ENCODE results near the gene CPED1.

DNA sequence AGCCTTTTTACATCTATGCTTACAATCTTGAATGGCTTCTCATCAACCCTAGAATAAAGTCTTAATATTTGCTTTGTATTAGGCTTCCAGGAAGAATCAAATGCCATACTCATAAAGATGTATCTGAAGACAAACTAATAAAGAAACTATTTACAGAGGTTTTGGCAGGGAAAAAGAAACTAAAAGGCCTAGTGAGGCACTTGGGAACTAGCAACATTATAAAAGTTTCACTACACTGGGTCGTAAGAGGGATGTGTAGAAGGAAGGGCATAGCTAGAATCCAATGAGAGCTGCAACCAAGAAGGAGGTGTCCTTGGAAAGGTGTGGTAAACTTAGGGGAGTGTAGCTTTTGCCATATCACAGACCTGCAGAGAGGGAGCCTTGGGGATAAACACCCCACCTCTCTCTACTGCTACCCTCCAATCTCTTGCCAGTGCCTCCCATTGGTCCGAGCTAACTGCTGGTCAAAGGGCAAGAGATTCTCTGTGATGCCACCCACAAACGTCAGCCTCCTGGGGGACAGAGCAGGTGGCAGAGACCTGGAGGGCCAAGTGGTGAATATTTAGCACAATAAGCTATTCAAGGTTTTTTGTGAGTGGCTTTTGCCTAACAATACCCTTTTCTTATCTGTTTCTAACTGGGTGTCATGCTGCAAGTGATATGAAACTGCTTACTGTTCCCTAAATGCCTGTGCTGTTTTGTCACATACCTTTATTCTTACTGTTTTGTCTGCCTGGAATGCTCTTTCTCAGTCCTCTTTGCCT lies 60.7 kb downstream of the CPED1 start:
- TF ChIP-seq, protein P1, sequence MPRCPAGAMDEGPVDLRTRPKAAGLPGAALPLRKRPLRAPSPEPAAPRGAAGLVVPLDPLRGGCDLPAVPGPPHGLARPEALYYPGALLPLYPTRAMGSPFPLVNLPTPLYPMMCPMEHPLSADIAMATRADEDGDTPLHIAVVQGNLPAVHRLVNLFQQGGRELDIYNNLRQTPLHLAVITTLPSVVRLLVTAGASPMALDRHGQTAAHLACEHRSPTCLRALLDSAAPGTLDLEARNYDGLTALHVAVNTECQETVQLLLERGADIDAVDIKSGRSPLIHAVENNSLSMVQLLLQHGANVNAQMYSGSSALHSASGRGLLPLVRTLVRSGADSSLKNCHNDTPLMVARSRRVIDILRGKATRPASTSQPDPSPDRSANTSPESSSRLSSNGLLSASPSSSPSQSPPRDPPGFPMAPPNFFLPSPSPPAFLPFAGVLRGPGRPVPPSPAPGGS (IDR thresholded peaks at IDR 0.05; ENCODE audit: borderline replicate concordance, insufficient read depth, low read depth, low read length, poor library complexity, severe bottlenecking): no peak
- TF ChIP-seq SMC3 (IDR thresholded peaks at IDR 0.05; ENCODE audit: borderline replicate concordance, low read length): no peak
- TF ChIP-seq, protein P2, sequence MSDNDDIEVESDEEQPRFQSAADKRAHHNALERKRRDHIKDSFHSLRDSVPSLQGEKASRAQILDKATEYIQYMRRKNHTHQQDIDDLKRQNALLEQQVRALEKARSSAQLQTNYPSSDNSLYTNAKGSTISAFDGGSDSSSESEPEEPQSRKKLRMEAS (IDR thresholded peaks at IDR 0.05; ENCODE audit: low read depth, low read length): no peak
- TF ChIP-seq POLR2A (IDR thresholded peaks at IDR 0.05; ENCODE audit: low read depth, low read length): no peak
- TF ChIP-seq, protein P3, sequence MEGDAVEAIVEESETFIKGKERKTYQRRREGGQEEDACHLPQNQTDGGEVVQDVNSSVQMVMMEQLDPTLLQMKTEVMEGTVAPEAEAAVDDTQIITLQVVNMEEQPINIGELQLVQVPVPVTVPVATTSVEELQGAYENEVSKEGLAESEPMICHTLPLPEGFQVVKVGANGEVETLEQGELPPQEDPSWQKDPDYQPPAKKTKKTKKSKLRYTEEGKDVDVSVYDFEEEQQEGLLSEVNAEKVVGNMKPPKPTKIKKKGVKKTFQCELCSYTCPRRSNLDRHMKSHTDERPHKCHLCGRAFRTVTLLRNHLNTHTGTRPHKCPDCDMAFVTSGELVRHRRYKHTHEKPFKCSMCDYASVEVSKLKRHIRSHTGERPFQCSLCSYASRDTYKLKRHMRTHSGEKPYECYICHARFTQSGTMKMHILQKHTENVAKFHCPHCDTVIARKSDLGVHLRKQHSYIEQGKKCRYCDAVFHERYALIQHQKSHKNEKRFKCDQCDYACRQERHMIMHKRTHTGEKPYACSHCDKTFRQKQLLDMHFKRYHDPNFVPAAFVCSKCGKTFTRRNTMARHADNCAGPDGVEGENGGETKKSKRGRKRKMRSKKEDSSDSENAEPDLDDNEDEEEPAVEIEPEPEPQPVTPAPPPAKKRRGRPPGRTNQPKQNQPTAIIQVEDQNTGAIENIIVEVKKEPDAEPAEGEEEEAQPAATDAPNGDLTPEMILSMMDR (IDR thresholded peaks at IDR 0.05 in 2 of 3, conservative IDR thresholded peaks at IDR 0.05 in 1 of 3; ENCODE audit: control insufficient read depth in 2 of 3, extremely low read depth in 1 of 3, insufficient read depth in 1 of 3, low read depth in 3 of 3, low read length in 3 of 3): no peak
- no peak for TF ChIP-seq BMI1 (IDR thresholded peaks at IDR 0.05; ENCODE audit: borderline replicate concordance)
- no peak for TF ChIP-seq JUND (IDR thresholded peaks at IDR 0.05; ENCODE audit: low read depth, low read length)
- no peak for TF ChIP-seq CEBPB (IDR thresholded peaks at IDR 0.05; ENCODE audit: borderline replicate concordance in 1 of 2, low read depth in 2 of 2, low read length in 2 of 2)
- no peak for TF ChIP-seq STAT1 (conservative IDR thresholded peaks at IDR 0.05)
- TF ChIP-seq, protein P4, sequence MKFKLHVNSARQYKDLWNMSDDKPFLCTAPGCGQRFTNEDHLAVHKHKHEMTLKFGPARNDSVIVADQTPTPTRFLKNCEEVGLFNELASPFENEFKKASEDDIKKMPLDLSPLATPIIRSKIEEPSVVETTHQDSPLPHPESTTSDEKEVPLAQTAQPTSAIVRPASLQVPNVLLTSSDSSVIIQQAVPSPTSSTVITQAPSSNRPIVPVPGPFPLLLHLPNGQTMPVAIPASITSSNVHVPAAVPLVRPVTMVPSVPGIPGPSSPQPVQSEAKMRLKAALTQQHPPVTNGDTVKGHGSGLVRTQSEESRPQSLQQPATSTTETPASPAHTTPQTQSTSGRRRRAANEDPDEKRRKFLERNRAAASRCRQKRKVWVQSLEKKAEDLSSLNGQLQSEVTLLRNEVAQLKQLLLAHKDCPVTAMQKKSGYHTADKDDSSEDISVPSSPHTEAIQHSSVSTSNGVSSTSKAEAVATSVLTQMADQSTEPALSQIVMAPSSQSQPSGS (IDR thresholded peaks at IDR 0.05; ENCODE audit: low read length): no peak
- no peak for TF ChIP-seq ETV6 (conservative IDR thresholded peaks at IDR 0.05 in 1 of 2, IDR thresholded peaks at IDR 0.05 in 1 of 2; ENCODE audit: borderline replicate concordance in 1 of 2, low read depth in 1 of 2)
- TF ChIP-seq YY1 (IDR thresholded peaks at IDR 0.05; ENCODE audit: low read depth, low read length): no peak
- TF ChIP-seq POLR2AphosphoS5 (IDR thresholded peaks at IDR 0.05; ENCODE audit: low read length): no peak
- TF ChIP-seq PML (IDR thresholded peaks at IDR 0.05; ENCODE audit: low read length): no peak
